GM12875 (cell line): ENCODE measurements around the gene ADH1B.

ENCODE experiments used
- H3K4me3 ChIP-seq: one replicate; pipeline ENCODE4 v1.5.1; 2011; ENCODE audit warnings: low read depth, low read length, control low read depth
- CTCF ChIP-seq: IDR thresholded peaks from 2 replicates; pipeline ENCODE4 v1.5.1; 2011; ENCODE audit warnings: low read depth, mild to moderate bottlenecking, control low read depth, inconsistent platforms, low read length, moderate library complexity, borderline replicate concordance; ENCODE audit not compliant: insufficient read depth

Gene ADH1B

GRCh38 chr4:99339172-99339571 is 18.0 kb upstream of the ADH1B start:
- TF ChIP-seq CTCF = no peak
- no peak overlapping the region for H3K4me3 ChIP-seq

- no peak overlapping the region for H3K4me3 ChIP-seq
- no peak for TF ChIP-seq CTCF
Measured at GRCh38 chr4:99336553-99336952, 15.4 kb upstream of the ADH1B start.

GRCh38 chr4:99334880-99335279 is 13.7 kb upstream of the ADH1B start:
- H3K4me3 ChIP-seq = no peak overlapping the region
- no peak for TF ChIP-seq CTCF

GRCh38 chr4:99330648-99331047 is 9.4 kb upstream of the ADH1B start:
- H3K4me3 ChIP-seq = no peak overlapping the region
- TF ChIP-seq CTCF = no peak

- H3K4me3 ChIP-seq = no peak overlapping the region
- no peak for TF ChIP-seq CTCF
Measured at GRCh38 chr4:99329876-99330275, 8.7 kb upstream of the ADH1B start.

GRCh38 chr4:99324979-99325378 is 3.8 kb upstream of the ADH1B start:
- TF ChIP-seq CTCF = no peak
- H3K4me3 ChIP-seq = no peak overlapping the region

GRCh38 chr4:99324361-99324760 is 3.2 kb upstream of the ADH1B start:
- no peak for TF ChIP-seq CTCF
- no peak overlapping the region for H3K4me3 ChIP-seq
